CD14-positive monocyte (primary cell): Measurements from ENCODE around the gene TEKT1. TPM values are rescaled to one million over a fixed set of nuclear protein-coding genes. Genes with fewer than 3 reads are reported as not detected.
"Not testable (repeated sequence)": the region's sequence is repeated elsewhere in the genome, so short reads cannot be mapped to it uniquely, and the experiment has no call there.

Experiments
- DNase-seq, 3 donors: peaks; one replicate each; pipeline ENCODE4 v3.0.0-alpha.2; 2011 to 2022
- H2AFZ ChIP-seq: 2 replicates; pipeline ENCODE4 v1.6.0; 2012; ENCODE audit warnings: mild to moderate bottlenecking, low read depth, low read length, inconsistent platforms; ENCODE audit not compliant: insufficient read depth, poor library complexity, severe bottlenecking
- H3K27ac ChIP-seq, 2 donors: 1 replicate in 1 of 2; 2 replicates in 1 of 2; pipeline ENCODE4 v1.5.1; 2012 to 2013; ENCODE audit warnings: low read length in 2 of 2, control low read depth in 1 of 2, inconsistent platforms in 1 of 2, low read depth in 1 of 2, mild to moderate bottlenecking in 1 of 2
- H3K27me3 ChIP-seq, 2 donors: one replicate each; pipeline versions ENCODE4 v1.6.0 to v1.6.1; 2011 to 2013; ENCODE audit warnings: low read length in 2 of 2; ENCODE audit not compliant: control insufficient read depth in 2 of 2, insufficient read depth in 2 of 2
- H3K36me3 ChIP-seq, 2 donors: replicated peaks in 1 of 2; 1 replicate in 1 of 2; 2 replicates in 1 of 2; pipeline versions ENCODE4 v1.5.1 to v1.6.1; 2012 to 2013; ENCODE audit warnings: low read length in 2 of 2, control low read depth in 1 of 2, inconsistent platforms in 1 of 2, mild to moderate bottlenecking in 1 of 2; ENCODE audit not compliant: insufficient read depth in 2 of 2, control insufficient read depth in 1 of 2
- H3K4me1 ChIP-seq, 2 donors: 1 replicate in 1 of 2; 2 replicates in 1 of 2; pipeline versions ENCODE4 v1.5.1 to v1.6.1; 2012 to 2013; ENCODE audit warnings: low read length in 2 of 2, control low read depth in 1 of 2, inconsistent platforms in 1 of 2, mild to moderate bottlenecking in 1 of 2, moderate library complexity in 1 of 2; ENCODE audit not compliant: insufficient read depth in 2 of 2, control insufficient read depth in 1 of 2
- H3K4me2 ChIP-seq: replicated peaks from 2 replicates; pipeline ENCODE3; 2012; ENCODE audit warnings: low read length, moderate library complexity, mild to moderate bottlenecking; ENCODE audit not compliant: poor library complexity, severe bottlenecking; ENCODE audit errors: extremely low read depth
- H3K4me3 ChIP-seq, 3 experiments: fragments of 200-600 bp in 1 of 3; sonication (generic) in 1 of 3; replicated peaks in 1 of 3; 1 replicate in 2 of 3; 2 replicates in 1 of 3; pipeline ENCODE4 v1.5.1; 2011 to 2013; ENCODE audit warnings: low read length in 3 of 3, mild to moderate bottlenecking in 3 of 3, control low read depth in 2 of 3, low read depth in 2 of 3, inconsistent platforms in 1 of 3, moderate library complexity in 1 of 3
- H3K79me2 ChIP-seq: 2 replicates; pipeline ENCODE4 v1.6.0; 2012; ENCODE audit warnings: mild to moderate bottlenecking, control low read depth, inconsistent platforms, low read length, moderate library complexity; ENCODE audit not compliant: insufficient read depth
- H3K9ac ChIP-seq: 2 replicates; pipeline ENCODE4 v1.6.0; 2017; ENCODE audit warnings: low read length, mild to moderate bottlenecking; ENCODE audit not compliant: insufficient read depth, poor library complexity, severe bottlenecking
- H3K9me3 ChIP-seq, 2 donors: replicated peaks in 1 of 2; 1 replicate in 1 of 2; 2 replicates in 1 of 2; pipeline versions ENCODE4 v1.5.1 to v1.6.1; 2012 to 2013; ENCODE audit warnings: low read length in 2 of 2, control low read depth in 1 of 2; ENCODE audit not compliant: control insufficient read depth in 1 of 2, insufficient read depth in 1 of 2
- H4K20me1 ChIP-seq: 2 replicates; pipeline ENCODE4 v1.6.0; 2012; ENCODE audit warnings: mild to moderate bottlenecking, low read length, control low read depth, moderate library complexity; ENCODE audit not compliant: insufficient read depth
- H3K27ac Mint-ChIP-seq, 7 donors: one replicate each; pipeline ENCODE4 v1.8.0; 2020; ENCODE audit warnings: mild to moderate bottlenecking in 7 of 7, mixed read lengths in 7 of 7, moderate library complexity in 6 of 7, inconsistent platforms in 2 of 7
- H3K27me3 Mint-ChIP-seq, 3 donors: one replicate each; pipeline ENCODE4 v1.8.0; 2021 to 2022; ENCODE audit warnings: low read depth in 3 of 3, mild to moderate bottlenecking in 3 of 3, mixed read lengths in 3 of 3, moderate library complexity in 3 of 3, inconsistent platforms in 1 of 3
- H3K36me3 Mint-ChIP-seq, 2 donors: one replicate each; pipeline ENCODE4 v1.8.0; 2020; ENCODE audit warnings: mixed read lengths in 2 of 2, inconsistent platforms in 1 of 2, mild to moderate bottlenecking in 1 of 2
- H3K4me1 Mint-ChIP-seq: one replicate; pipeline ENCODE4 v1.8.0; 2020; ENCODE audit warnings: mild to moderate bottlenecking, mixed read lengths
- H3K4me3 Mint-ChIP-seq, 2 donors: one replicate each; pipeline ENCODE4 v1.8.0; 2020; ENCODE audit warnings: mild to moderate bottlenecking in 2 of 2, mixed read lengths in 2 of 2, moderate library complexity in 1 of 2
- H3K9me3 Mint-ChIP-seq, 7 donors: one replicate each; pipeline ENCODE4 v1.8.0; 2020 to 2022; ENCODE audit warnings: mixed read lengths in 7 of 7, mild to moderate bottlenecking in 6 of 7, moderate library complexity in 6 of 7, inconsistent platforms in 2 of 7
- WGBS: methylation state at CpG from one replicate; pipeline ENCODE4 v1.1.5; 2013; ENCODE audit warnings: missing lambda C conversion rate; ENCODE audit not compliant: insufficient coverage; 5-methylcytosine and 5-hydroxymethylcytosine counted together
- intact Hi-C, 2 donors: fragments of 100-400 bp; cut with micrococcal nuclease; formaldehyde crosslinking; loops; one replicate each; pipeline versions ENCODE4 v1.15.0 to v1.15.1; 2023
- polyA plus RNA-seq, 3 donors: library from polyadenylated mRNA; depleted of rRNA in 1 of 3; unstranded in 2 of 3; stranded (reverse) in 1 of 3; fragments of 300-500 nt in 2 of 3; fragments of >200 nt in 1 of 3; fragmentation: Illumina TruSeq in 2 of 3; gene quantifications; 1 replicate in 2 of 3; 2 replicates in 1 of 3; pipeline ENCODE4 v1.2.3, GENCODE V29; 2012 to 2021
- TF ChIP-seq, protein P1 (sequence below): fragments of 200-600 bp; IDR thresholded peaks from one replicate; pipeline ENCODE4 v1.8.0; 2022; ENCODE audit warnings: antibody characterized with exemption, mild to moderate bottlenecking

The TEKT1 gene
- polyA plus RNA-seq, 3 donors = not detected

DNA sequence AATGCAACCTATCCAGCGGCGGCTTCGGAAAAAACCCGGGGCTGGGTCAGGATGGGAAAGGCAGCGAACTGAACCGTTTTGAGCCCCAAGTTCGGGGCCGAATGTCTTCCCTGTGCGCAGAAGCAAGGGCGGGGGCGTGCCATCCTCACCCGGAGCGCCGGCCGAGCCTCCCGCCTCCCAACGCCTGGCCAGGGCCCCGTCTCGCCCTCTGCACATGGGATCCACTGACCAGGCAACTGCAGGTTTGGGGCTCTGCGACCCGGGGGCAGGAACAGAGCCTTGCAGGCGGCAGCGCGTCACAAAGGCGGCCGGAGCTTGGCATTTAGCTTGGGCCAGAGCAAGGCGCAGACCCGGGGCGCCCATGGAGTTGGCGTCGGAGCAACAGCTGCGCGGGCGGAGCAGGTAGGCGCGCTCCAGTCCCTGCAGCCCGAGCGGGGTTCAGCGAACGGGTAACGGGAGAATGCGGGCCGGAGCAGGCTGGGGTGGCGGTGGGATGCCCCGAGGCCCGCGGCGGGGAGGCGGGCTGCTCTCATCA, 55.6 kb downstream of the TEKT1 start, which contains the start of gene FBXO39:
TSS of gene FBXO39 (plus strand) at position 345 of the 535 bp plus-strand sequence. CDS start 3,654 bp downstream, outside the sequence.
- H3K4me3 ChIP-seq = no peak within 1 kb of the TSS
- peaks cover 25 to 42% of the 10 kb centered on the region in 2 donors for H3K36me3 ChIP-seq
- H3K9ac ChIP-seq = no peak within 1 kb of the TSS
- peak within 1 kb of the TSS in 1 of 2 donors; percentile 32 for H3K4me3 Mint-ChIP-seq
- peaks cover 10% of the 10 kb centered on the region for H3K4me1 Mint-ChIP-seq
- no peak within 1 kb of the TSS for H3K27ac ChIP-seq
- no peak within 1 kb of the TSS for H3K4me2 ChIP-seq
- no peaks in the 10 kb centered on the region for H3K79me2 ChIP-seq
- peaks cover 14% of the 10 kb centered on the region for H4K20me1 ChIP-seq
- peak within 1 kb of the TSS in 1 of 7 donors; percentile 25 for H3K27ac Mint-ChIP-seq
- WGBS = 4% methylated on average over 49 of the region's 49 CpGs
- intact Hi-C loops = no loop called here
- no peak within 1 kb of the TSS for H2AFZ ChIP-seq
- TF ChIP-seq, protein P1, sequence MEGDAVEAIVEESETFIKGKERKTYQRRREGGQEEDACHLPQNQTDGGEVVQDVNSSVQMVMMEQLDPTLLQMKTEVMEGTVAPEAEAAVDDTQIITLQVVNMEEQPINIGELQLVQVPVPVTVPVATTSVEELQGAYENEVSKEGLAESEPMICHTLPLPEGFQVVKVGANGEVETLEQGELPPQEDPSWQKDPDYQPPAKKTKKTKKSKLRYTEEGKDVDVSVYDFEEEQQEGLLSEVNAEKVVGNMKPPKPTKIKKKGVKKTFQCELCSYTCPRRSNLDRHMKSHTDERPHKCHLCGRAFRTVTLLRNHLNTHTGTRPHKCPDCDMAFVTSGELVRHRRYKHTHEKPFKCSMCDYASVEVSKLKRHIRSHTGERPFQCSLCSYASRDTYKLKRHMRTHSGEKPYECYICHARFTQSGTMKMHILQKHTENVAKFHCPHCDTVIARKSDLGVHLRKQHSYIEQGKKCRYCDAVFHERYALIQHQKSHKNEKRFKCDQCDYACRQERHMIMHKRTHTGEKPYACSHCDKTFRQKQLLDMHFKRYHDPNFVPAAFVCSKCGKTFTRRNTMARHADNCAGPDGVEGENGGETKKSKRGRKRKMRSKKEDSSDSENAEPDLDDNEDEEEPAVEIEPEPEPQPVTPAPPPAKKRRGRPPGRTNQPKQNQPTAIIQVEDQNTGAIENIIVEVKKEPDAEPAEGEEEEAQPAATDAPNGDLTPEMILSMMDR = no peak
- H3K36me3 Mint-ChIP-seq = peaks cover 40 to 42% of the 10 kb centered on the region in 2 donors
- peaks cover 45 to 55% (median 46%) of the 10 kb centered on the region in 3 donors for H3K27me3 Mint-ChIP-seq
- DNase-seq = no peak
- H3K27me3 ChIP-seq = peaks cover 19 to 40% of the 10 kb centered on the region in 2 donors
- H3K9me3 Mint-ChIP-seq = peaks cover 34 to 58% (median 46%) of the 10 kb centered on the region in 7 donors
- H3K4me1 ChIP-seq = no peaks in the 10 kb centered on the region
- peaks cover 26 to 48% of the 10 kb centered on the region in 2 donors for H3K9me3 ChIP-seq

DNA sequence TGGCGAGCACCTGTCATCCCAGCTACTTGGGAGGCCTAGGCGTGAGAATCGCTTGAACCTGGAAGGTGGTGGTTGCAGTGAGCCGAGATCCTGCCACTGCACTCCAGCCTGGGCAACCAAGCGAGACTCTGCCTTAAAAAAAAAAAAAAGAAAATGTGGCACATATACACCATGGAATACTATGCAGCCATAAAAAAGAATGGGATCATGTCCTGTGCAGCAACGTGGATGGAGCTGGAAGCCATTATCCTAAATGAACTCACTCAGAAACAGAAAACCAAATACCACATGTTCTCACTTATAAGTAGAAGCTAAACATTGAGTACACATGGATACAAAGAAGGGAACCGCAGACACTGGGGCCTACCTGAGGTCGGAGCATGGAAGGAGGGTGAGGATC, 56.6 kb downstream of the TEKT1 start:
- peaks cover 10% of the 10 kb centered on the region for H3K4me1 Mint-ChIP-seq
- H3K4me2 ChIP-seq, DNase-seq, H2AFZ ChIP-seq, H3K4me3 ChIP-seq, H3K79me2 ChIP-seq, H3K27ac ChIP-seq, intact Hi-C loops, H3K9ac ChIP-seq, H3K27ac Mint-ChIP-seq, H3K4me1 ChIP-seq: not testable (repeated sequence)
- H3K36me3 ChIP-seq = peaks cover 36 to 52% of the 10 kb centered on the region in 2 donors
- peaks cover 14% of the 10 kb centered on the region for H4K20me1 ChIP-seq
- 100% methylated on average over 1 of the region's 8 CpGs for WGBS
- peaks cover 26 to 48% of the 10 kb centered on the region in 2 donors for H3K9me3 ChIP-seq
- H3K27me3 ChIP-seq = peaks cover 19 to 40% of the 10 kb centered on the region in 2 donors
- H3K27me3 Mint-ChIP-seq = peaks cover 41 to 47% (median 43%) of the 10 kb centered on the region in 3 donors
- peak overlapping the region in 1 of 2 donors; percentile 72 for H3K4me3 Mint-ChIP-seq
- peaks cover 34 to 58% (median 50%) of the 10 kb centered on the region in 7 donors for H3K9me3 Mint-ChIP-seq
- H3K36me3 Mint-ChIP-seq = peaks cover 50 to 52% of the 10 kb centered on the region in 2 donors
